NCI-H226 (cell line): ENCODE measurements around the gene FAM170B.

ENCODE experiments used
- DNase-seq: peaks from one replicate; pipeline ENCODE4 v3.0.0-alpha.2; 2015

The FAM170B gene

DNA sequence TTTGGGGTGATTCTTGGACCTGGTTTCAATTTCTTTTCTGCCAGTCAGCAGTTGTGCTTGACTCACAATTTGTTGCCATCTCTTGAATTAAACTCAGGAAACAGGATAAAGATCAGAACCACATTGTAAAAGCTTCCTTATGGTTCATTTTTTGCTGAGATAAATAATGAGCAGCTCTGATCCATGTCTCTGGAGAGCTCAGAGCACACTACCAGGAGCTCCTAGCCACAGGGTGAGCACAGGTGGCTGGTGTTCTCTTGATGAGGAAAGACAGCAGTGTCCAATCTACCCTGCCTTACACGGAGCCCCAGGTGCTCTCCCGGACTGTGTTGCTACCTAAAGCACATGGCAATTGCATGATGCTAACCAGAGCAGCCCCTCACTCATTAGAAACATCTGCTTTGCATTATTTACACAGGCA is 17.2 kb upstream of the FAM170B start:
- DNase-seq: no peak

DNA sequence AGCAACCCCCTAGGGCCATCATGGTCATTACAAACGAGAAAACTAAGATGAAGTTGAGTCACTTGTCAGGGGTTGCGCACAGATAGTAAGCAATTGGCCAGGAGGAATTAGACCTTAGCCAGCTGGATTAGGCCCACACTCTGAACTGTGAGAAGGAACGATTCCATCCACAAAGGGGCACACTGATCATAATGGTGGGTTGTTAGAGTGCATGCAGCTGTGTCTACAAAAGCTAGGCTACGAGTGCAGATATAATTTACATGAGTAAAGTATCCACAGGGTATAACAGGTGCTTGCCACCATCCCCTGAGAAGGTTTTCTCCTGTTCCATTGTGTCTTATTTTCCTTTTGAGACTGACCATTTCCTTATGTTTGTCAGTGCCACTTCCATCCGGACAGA is 16.6 kb upstream of the FAM170B start:
- no peak for DNase-seq

DNA sequence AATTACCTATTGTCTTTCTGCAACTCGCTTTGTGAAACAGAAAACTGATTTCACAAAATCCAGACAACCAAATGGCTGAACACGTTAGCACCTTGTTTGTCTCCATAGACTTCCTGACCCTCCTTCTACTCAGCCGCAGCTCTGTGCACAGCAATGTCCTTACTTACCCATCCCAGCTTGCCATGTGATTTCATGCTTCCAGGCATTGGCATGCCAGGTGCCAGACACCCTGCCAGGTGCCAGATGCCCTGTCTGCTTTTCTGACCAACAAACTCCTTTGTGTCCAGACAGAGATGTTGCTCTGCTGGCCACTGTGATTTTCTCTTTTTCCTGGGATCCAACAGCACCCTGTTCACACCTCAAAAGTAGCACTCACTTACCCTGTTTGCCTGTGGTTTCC is 16.1 kb upstream of the FAM170B start:
- no peak for DNase-seq

DNA sequence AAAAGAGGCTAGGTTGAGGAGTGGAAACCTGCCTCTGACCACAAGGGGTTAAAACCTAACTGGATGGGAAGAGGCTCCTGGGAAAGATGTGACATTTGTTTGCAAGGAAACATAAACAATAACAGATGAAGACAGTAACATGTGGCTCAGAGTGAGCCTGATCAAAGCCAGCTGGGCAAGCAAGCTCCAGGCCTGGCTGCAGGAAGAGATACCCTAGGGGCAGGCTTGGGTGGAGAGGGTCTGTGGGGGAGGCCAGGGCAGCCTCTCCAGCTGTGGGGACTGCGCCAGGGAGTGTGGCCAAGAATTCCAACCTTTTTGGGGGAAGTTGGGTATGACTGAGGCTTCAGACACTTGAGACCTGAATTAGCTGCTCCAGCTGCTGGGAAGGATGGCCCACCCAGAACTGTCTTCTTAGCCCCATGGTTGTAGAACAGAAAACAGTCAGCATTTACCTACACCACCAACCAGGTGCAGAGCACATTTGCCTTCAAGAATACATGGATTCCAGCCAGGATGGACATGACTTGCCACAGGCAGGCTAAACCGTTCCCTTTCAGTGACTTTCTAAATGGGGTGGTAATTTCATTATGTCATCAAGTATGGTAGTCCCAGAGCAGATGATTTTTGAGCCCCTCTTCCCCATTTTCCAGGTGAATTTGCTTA is 10.4 kb upstream of the FAM170B start:
- no peak for DNase-seq

DNA sequence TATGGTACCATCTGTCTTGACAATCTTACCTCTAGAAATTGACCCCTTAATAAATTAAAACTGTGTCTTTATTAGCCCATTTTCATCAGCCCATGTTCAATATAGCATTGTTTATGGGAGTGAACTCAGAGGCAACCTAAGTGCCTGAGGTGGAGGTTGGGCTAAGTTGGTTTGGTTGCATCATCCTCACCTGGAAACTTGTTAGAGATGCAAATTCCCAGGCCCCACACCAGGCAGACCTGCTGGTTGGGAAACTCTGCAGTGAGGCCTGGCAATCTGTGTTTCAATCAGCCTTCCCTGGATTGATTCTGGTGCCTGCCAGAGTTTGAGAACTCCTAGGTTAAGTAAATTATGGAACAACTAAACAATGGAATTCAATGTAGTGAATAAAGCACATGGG is 9.4 kb upstream of the FAM170B start:
- DNase-seq: no peak

DNA sequence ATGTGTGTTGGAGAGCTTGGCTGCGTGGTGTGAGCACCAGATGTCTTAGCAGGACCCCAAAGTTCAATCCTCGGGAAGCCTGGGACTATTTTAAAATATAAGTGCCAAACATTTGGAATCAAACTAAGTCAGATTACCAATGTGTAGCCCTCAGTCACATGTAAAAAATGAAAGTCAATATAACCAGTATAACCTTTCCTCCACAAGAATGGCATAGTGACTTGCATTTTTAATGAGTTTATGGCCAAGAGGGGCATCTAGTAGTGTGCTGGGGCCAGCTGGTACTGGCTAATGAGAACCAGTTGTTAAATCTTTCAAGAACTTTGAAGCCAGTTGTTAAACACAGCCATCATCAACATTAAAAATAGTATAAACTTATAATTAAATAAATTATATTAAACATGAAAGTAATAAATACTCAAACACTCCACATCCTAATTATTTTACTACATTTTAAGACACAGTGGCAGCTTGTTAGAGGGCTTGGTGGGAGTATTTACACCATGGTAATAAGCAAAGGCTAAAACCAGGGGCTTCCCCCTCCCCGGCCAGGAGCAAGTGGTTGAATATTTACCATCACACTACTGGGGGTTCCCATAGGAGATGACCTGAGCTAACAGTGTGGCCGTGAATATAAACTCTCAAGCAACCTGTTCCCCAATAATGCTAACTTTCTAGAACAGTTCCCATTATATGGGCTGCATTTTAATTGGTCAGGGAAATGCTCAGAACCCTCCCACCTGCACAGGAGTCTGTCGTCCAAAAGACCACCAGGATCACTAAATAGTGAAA is 7.9 kb upstream of the FAM170B start:
- no peak for DNase-seq

DNA sequence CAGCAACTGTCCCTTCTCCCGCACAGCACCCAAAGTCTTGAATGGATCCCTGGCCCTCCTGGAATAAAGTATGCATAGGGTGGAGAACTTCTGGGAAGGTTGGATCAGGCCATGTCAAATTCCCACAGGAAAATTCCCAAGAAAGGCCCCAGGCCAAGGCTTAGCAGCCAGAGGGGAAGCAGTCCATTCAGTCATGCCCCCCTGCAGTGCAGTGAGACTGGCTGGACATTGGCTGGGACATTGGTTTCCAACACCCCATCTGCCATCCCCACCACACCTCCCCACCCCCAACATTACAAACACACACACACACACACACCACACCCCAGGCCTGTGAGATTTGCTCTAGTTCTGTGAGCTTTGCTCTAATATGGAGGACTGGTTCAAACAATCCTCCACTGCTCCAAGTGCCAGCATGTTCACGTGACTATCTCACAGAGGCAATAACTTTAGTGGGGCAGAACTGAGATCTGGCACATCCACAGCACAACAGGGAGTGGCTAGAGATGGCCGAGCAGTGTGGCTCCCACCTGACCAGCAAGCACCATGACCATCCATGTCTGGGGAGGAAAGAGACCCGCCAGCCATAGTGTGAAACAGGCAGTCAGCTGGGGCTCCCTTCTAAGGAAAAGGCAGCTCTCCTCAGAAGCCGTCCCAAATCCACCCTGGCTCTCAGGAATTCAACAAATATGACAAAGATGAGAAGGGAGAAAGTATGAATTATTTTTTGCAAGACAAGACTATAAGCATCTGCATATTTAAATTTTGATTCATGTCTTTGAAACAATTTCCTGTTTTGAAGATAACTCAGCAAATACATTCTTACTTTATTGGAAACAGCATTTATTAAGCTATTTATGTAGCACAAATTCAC is 6.7 kb upstream of the FAM170B start:
- DNase-seq: no peak

DNA sequence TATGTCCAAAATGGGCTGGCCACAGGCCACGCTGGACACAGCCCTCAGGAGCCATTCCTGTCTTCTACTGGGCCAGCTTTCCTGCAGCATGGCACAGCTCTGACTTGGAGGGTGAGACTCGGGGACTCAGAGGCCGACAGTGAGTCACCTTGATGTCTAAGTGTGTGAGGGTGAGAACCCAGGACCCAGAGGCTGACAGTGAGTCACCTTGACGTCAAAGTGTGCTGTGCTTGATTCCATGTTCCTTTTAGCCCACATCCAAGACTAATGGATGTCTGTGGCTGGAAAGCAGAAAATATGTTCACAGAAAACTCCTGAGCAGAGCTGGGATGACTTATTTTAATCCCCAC is 6.0 kb upstream of the FAM170B start:
- DNase-seq: no peak

DNA sequence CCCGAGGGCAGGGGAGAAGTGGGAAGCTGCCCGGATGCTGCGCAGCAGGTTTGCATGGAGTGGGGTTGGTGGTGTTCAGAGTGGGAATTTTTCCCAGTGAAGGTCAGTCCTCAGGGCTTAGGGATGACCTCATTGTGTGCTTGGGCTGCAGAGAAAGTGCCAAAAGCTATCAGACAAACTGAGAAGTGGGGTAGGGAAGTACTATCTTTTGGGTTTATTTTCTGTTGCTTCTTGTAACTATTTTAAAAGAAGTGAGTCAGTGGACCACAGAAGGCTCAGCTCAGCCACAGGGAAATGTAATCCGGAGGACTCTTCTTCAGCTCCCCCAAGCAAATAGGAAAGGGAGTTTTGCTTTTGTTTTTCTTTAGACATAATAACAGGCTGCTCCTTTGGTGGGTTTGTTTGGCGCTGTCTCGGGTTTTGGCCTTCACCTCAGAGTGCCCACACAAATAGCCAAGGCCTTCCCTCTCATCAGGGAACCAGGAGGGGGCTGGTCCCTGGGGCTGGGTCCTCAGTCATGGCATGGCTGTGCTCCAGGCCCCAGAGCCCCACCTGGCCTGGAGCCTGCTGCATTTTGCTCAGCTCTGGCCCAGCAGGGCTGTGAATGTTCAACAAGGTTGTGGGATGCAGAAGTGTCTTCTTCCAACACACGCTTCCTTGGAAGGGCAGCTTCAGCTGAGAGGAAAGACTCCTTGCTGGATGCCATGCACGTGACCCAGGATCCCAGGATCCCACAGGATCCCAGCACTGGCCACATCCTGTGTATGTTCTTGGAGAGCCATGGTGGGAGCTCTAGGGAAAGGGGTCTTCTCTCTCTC is 5.4 kb upstream of the FAM170B start:
- no peak for DNase-seq

DNA sequence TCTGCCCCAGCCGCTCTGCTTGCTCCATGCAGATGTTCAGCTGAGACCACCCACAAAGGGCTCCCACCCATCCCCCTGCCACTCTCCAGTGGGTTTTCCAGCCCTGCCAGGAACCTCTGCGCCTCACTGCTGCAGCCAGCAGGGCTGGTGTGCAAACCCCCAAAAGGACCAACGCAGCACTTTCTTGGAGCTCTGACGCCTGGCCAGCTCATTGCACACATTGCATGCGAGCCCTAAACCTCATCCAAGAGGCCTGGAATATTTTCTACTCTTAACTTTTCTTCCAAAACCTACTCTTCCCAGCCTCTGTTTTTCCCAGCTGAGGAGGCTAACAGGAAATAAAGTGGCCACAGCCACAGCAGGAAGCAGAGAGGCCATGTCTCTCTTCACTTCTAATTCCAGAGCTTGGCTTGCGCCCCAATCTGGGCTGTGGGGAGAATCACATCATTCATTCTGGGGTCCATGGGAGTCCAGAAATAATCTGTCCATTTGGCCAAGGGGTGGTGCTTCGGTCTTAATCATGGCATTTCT is 4.6 kb upstream of the FAM170B start:
- no peak for DNase-seq

DNA sequence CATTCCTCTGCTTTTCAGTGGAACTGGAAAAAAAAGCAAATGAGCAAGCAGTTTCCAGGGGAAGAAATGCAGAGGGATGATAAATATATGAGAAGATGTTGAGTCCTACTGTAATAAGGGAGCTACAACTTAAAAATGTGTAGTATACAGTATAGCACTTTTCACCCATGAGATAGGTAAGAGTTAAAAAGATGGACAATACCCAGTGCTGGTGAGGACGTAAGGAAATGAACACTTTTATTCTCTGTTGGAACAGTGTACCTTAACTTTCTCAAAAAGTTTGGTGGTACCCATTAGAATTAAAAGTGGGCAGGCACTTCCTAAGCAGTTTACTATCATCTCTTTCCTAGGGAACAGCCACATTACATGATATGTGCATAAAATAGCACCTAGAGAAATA is 2.7 kb upstream of the FAM170B start:
- no peak for DNase-seq

DNA sequence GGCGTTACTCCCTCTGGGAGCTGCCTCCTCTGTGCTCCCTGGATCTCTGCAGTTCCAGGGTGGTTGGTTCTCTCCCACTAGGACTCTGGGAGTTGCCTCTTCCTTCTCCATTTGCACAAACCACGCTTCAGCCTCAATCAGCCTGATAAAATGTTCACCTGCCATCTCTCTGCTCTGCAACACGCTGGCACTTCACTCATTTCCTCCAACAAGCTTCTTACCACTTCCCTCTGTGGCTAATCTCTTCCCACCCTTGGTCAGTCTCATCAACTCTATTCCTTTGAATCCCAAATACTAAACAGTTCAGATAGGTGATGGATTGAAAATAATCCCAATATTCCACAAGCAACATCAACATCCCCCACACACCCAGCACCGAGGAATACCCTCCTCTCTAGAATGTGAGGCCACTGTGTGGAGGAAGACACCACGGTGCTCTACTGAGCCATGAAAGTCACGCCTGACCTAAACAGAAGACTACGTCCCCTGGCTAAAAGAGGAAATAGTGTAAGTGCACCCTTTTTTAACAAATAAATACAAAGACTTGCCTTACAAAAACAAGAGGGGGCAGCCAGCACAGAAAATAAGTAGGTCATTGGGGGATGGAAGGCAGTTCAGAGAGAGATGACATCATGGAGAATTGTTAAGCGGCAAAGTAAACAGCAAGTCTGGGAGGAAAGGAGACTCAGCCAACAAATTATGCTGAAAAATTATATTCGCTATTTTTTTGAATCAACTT is 1.9 kb upstream of the FAM170B start:
- DNase-seq: no peak

DNA sequence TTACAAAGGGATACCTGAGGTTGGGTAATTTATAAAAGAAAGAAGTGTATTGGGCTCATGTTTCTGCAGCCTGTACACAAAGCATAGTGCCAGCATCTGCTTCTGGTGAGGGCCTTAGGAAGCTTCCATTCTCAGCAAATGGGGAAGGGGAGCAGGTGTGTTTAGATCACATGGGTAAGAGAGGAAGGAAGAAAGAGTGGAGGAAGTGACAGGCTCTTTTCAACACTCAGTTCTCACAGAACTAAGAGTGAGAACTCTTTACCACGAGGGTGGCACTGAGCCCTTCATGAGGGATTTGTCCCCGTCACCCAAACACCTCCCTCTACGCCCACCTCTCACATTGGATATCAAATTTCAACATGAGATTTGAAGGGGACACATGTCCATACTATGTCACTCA is 506 bp upstream of the FAM170B start:
- DNase-seq: no peak

DNA sequence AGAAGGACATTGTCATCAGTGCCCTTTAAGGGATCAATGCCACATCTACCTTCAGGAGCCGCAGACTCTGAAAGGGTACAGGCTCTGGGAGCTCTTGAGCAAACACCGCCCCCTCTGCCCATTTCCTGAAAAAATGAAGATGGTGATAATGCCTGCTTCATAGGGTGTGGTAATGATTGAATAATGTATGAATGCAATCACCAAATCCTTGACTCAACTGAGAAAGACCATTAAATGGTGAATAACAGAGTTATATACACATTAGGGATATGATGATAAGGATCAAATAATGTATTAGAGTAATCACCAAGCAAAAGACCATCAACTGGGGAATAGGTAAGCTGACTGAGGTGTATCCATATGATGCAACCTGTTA is 1.5 kb downstream of the FAM170B start:
- no peak for DNase-seq

DNA sequence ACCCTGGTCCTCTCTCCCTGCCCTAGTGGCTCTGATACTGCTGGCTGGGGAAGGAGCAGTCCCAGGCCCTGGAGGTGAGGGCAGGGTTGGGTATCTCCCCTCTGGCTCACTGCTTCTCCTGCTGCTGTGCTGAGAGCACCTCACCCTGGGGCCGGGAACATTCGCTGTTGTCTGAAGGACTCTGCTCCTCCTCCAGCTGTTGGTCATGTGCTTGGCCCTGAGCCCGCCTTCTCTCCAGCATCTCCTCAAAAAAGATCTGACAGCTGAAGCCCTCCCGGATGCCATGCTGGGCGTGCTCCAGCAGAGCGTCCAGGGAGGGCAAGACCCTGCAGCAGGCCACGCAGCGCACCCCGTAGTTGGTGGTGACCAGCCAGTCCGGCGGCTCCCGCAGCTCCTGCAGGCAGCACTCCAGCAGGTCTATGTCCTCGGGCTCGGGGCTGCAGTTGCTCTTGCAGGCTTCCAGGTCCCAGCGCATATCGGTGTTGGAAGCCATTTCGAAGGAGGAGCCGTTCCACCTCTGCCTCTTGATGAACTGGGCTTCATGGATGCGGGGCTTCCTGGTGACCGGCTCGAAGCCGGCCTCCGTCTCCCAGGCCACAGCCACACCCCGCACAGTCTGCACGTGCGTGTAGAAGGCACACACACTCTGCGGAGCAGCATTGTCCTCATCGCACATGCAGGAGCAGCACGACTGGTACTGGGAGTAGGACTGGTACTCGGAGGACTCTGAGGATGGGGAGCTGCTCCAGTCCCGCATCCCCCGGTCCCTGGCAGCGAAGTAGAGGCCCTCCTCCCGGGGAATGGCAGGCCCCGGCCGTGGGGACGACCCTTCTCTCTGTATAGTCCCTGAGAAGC is 2.1 kb downstream of the FAM170B start:
- DNase-seq: no peak

DNA sequence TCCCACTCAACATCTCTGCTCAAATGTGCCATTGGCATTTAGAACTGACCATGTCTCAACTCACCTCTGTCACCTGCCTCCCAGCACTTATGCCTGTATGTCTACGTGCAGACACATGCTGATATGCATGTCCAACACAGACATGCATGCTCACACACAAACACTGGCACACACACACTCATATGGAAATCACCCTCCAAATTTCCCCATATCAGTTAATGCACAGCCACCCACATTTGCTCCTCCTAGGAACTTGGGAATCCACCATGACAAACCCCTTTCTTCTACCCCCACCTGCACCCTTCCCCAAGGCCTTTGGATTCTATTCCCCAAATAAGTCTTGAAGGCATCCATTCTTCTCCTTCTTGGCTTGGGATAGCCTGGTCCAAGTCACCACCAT is 4.4 kb downstream of the FAM170B start:
- DNase-seq: no peak

DNA sequence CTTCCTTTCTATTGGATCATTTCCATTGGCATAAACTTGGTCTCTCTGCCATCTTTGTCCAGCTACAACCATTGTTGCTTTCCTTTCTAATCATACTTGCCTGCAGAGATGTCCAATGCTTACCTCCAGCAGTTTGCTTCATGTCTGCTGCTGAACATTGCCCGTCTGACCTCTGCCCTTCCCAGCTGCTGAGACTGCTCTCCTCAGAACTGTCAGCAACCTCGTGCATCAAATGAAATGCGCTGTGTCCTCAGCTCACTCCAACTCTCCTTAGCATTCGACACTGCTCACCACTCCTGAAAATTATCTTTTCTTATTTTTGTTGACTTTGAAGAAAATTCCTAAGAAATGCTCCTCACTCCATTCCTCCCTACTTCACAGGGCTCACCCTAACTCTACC is 5.0 kb downstream of the FAM170B start:
- no peak for DNase-seq

DNA sequence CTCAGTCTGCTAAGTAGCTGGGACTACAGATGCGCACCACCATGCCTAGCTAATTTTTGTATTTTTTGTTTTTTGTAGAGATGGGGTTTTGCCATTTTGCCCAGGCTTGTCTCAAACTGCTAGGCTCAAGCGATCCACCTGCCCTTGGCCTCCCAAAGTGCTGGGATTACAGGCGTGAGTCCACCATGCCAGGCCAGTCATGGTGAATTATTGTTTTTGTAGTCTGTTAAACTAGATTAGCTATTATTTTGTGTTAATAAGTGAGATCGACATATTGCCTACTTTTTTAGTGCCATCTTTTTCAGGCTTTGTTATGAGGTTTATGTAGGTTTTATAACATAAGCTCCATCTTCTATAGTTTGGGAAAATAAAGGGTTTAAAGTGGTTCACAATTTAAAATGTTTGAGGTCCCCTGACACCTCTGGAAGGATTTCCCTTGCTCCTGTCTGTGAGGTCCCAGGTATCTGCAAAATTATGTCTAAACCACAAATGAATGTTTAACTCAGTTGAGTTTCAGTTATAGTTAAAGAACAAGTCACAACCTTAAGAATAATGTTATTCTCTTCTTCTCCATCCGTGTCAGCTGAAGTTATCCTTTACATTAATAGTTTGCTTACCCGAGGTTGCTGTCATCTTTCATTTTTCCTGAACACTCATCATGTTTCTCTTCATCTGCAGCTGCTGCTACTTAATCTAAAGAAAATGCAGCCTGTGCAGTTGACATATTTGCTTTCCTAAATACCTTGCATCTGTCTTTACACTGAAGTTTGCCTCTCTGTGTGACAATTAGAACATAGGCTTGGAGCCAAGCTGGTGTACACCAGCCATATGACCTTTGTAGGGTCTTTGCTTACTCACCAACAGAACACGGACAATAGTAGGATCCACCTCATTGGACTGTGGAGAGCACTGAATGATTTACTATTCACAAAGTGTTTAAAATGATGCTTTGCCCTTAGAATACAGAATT is 9.6 kb downstream of the FAM170B start:
- DNase-seq: no peak

DNA sequence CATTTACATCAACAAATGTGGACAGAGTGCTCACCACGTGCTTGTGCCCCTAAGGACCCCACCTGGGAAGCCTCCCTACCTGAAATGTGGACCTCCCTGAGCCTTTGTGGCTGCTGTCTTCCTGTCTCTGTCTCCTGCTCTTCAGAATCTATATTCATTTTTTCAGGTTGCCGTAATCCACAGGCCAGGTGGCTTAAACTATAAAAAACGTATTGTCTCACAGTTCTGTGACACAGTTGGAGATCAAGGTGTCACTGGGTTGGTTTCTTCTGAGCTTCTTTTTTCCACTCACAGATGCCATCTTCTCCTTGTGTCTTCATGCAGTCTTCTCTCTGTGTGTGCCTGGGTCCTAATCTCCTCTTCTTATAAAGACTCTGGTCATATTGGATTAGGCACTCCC is 12.9 kb downstream of the FAM170B start:
- no peak for DNase-seq

DNA sequence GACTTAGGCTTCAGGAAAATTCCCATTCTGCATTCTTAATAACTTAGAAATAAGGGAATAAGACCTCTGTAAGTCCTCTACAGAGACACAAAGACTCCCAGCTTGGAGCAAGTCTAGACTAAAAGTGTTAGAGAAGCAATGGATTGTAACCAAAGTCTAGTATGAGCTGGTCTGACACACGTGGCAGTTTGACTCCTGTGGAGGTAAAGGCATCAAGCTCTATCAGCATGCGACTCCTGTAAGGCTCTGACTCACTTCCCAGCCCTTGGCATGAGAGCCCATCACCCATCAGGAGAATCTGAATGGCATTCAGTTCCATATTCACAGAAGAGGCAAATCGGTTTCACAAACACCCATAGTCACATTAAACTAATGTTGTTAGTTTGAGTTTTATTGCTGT is 14.1 kb downstream of the FAM170B start:
- DNase-seq: no peak
